Thymus (tissue), 11 donors: ENCODE measurements around the gene SPATA12. TPM values are rescaled to one million over a fixed set of nuclear protein-coding genes. Genes with fewer than 3 reads are reported as not detected.

Source experiments
- DNase-seq, 9 donors: peaks; one replicate each; pipeline ENCODE4 v3.0.0-alpha.2; 2013; ENCODE audit warnings: low spot score in 9 of 9, low read depth in 6 of 9, missing footprints in 1 of 9
- H3K27ac ChIP-seq, 2 donors: one replicate each; pipeline ENCODE4 v1.5.1; 2013; ENCODE audit warnings: control low read depth in 1 of 2, low read depth in 1 of 2, low read length in 1 of 2, mild to moderate bottlenecking in 1 of 2, moderate library complexity in 1 of 2
- H3K27me3 ChIP-seq, 2 donors: one replicate each; pipeline ENCODE4 v1.5.1; 2013; ENCODE audit warnings: low read length in 1 of 2; ENCODE audit not compliant: control insufficient read depth in 2 of 2, insufficient read depth in 1 of 2
- H3K36me3 ChIP-seq, 2 donors: one replicate each; pipeline ENCODE4 v1.5.1; 2013; ENCODE audit warnings: low read length in 1 of 2, mild to moderate bottlenecking in 1 of 2, moderate library complexity in 1 of 2; ENCODE audit not compliant: control insufficient read depth in 2 of 2, insufficient read depth in 2 of 2
- H3K4me1 ChIP-seq, 2 donors: one replicate each; pipeline ENCODE4 v1.5.1; 2013; ENCODE audit warnings: low read length in 2 of 2; ENCODE audit not compliant: control insufficient read depth in 2 of 2, insufficient read depth in 2 of 2
- H3K4me3 ChIP-seq, 2 donors: one replicate each; pipeline ENCODE4 v1.5.1; 2013; ENCODE audit warnings: low read length in 2 of 2, control low read depth in 1 of 2, mild to moderate bottlenecking in 1 of 2
- H3K9me3 ChIP-seq, 2 donors: one replicate each; pipeline ENCODE4 v1.5.1; 2013; ENCODE audit warnings: low read length in 1 of 2, mild to moderate bottlenecking in 1 of 2; ENCODE audit not compliant: control insufficient read depth in 2 of 2, insufficient read depth in 1 of 2
- WGBS: extraction: QIAGEN DNeasy Blood & Tissue Kit; methylation state at CpG from one replicate; pipeline ENCODE4 v1.1.7; 2013; 5-methylcytosine and 5-hydroxymethylcytosine counted together
- polyA plus RNA-seq: library from polyadenylated mRNA; stranded (reverse); fragments of 200-250 nt; gene quantifications from one replicate; pipeline ENCODE4 v1.2.3, GENCODE V29; 2013
- total RNA-seq: library from RNA; stranded (reverse); fragments of 120-200 nt; gene quantifications from one replicate; pipeline ENCODE4 v1.2.4, GENCODE V29; 2013
- donor health status: healthy.

The SPATA12 gene
- total and polyA plus RNA-seq, 2 donors = 0.05 to 0.07 TPM

- no peak for DNase-seq
- Histone ChIP-seq H3K4me3 (no peak overlapping the region), H3K4me1 (no peaks in the 10 kb centered on the region), H3K27me3 (no peaks in the 10 kb centered on the region), H3K9me3 (no peaks in the 10 kb centered on the region), H3K27ac (peak overlapping the region in 1 of 2 donors; percentile 64), H3K36me3 (no peaks in the 10 kb centered on the region)
- 89% methylated on average over 4 of the region's 4 CpGs for WGBS
Observed at GRCh38 chr3:57094575-57094974, 34.1 kb downstream of the SPATA12 start.

GRCh38 chr3:57095363-57095762, 34.9 kb downstream of the SPATA12 start:
- no peaks in the 10 kb centered on the region for H3K27me3 ChIP-seq
- H3K9me3 ChIP-seq = no peaks in the 10 kb centered on the region
- H3K27ac ChIP-seq = no peak overlapping the region
- H3K4me3 ChIP-seq = no peak overlapping the region
- no peaks in the 10 kb centered on the region for H3K4me1 ChIP-seq
- DNase-seq = no peak
- no peaks in the 10 kb centered on the region for H3K36me3 ChIP-seq
- WGBS = 97% methylated on average over 5 of the region's 5 CpGs

- Histone ChIP-seq H3K27me3 (no peaks in the 10 kb centered on the region), H3K9me3 (no peaks in the 10 kb centered on the region), H3K4me3 (no peak overlapping the region), H3K27ac (no peak overlapping the region), H3K4me1 (no peaks in the 10 kb centered on the region), H3K36me3 (no peaks in the 10 kb centered on the region)
- no peak for DNase-seq
- 99% methylated on average over 23 of the region's 23 CpGs for WGBS
Observed at GRCh38 chr3:57097536-57097935, 37.1 kb downstream of the SPATA12 start.

GRCh38 chr3:57098418-57099310, 38.2 kb downstream of the SPATA12 start:
- 94% methylated on average over 6 of the region's 6 CpGs for WGBS
- Histone ChIP-seq H3K36me3 (no peaks in the 10 kb centered on the region), H3K27ac (no peak overlapping the region), H3K4me3 (no peak overlapping the region), H3K9me3 (no peaks in the 10 kb centered on the region), H3K4me1 (no peaks in the 10 kb centered on the region), H3K27me3 (no peaks in the 10 kb centered on the region)
- no peak for DNase-seq

GRCh38 chr3:57100046-57100695, 39.7 kb downstream of the SPATA12 start:
- H3K36me3 ChIP-seq = no peaks in the 10 kb centered on the region
- DNase-seq = peak in 8 of 9 donors; percentile 46 to 79 (median 57)
- 23% methylated on average over 7 of the region's 7 CpGs for WGBS
- H3K4me1 ChIP-seq = no peaks in the 10 kb centered on the region
- H3K27me3 ChIP-seq = no peaks in the 10 kb centered on the region
- H3K9me3 ChIP-seq = no peaks in the 10 kb centered on the region
- no peak overlapping the region for H3K27ac ChIP-seq
- no peak overlapping the region for H3K4me3 ChIP-seq

GRCh38 chr3:57105585-57105984, 45.1 kb downstream of the SPATA12 start:
- WGBS = 98% methylated on average over 9 of the region's 9 CpGs
- no peak overlapping the region for H3K4me3 ChIP-seq
- no peaks in the 10 kb centered on the region for H3K4me1 ChIP-seq
- no peaks in the 10 kb centered on the region for H3K9me3 ChIP-seq
- H3K27me3 ChIP-seq = no peaks in the 10 kb centered on the region
- DNase-seq = no peak
- H3K36me3 ChIP-seq = no peaks in the 10 kb centered on the region
- no peak overlapping the region for H3K27ac ChIP-seq

- Histone ChIP-seq H3K4me1 (no peaks in the 10 kb centered on the region), H3K27me3 (peaks cover 0 to 3% of the 10 kb centered on the region in 2 donors), H3K9me3 (no peaks in the 10 kb centered on the region), H3K27ac (no peak overlapping the region), H3K4me3 (no peak overlapping the region), H3K36me3 (no peaks in the 10 kb centered on the region)
- no peak for DNase-seq
- WGBS = 97% methylated on average over 8 of the region's 8 CpGs
Observed at GRCh38 chr3:57108684-57109083, 48.2 kb downstream of the SPATA12 start.

- Histone ChIP-seq H3K4me1 (no peaks in the 10 kb centered on the region), H3K9me3 (no peaks in the 10 kb centered on the region), H3K27ac (no peak overlapping the region), H3K36me3 (no peaks in the 10 kb centered on the region), H3K4me3 (no peak overlapping the region), H3K27me3 (peaks cover 0 to 3% of the 10 kb centered on the region in 2 donors)
- 86% methylated on average over 15 of the region's 15 CpGs for WGBS
- DNase-seq = no peak
Observed at GRCh38 chr3:57109437-57110199, 49.2 kb downstream of the SPATA12 start.

GRCh38 chr3:57110214-57110613, 49.8 kb downstream of the SPATA12 start:
- DNase-seq = no peak
- 91% methylated on average over 4 of the region's 4 CpGs for WGBS
- Histone ChIP-seq H3K9me3 (no peaks in the 10 kb centered on the region), H3K4me3 (no peak overlapping the region), H3K36me3 (no peaks in the 10 kb centered on the region), H3K27me3 (peaks cover 0 to 3% of the 10 kb centered on the region in 2 donors), H3K27ac (no peak overlapping the region), H3K4me1 (no peaks in the 10 kb centered on the region)
